AML-193 (cell line): ENCODE results near the gene C10orf90.

Experiments
- DNase-seq, 2 experiments: peaks; one replicate each; lab custom pipeline; 2025; lab: John Stamatoyannopoulos, UW

Gene C10orf90, protein sequence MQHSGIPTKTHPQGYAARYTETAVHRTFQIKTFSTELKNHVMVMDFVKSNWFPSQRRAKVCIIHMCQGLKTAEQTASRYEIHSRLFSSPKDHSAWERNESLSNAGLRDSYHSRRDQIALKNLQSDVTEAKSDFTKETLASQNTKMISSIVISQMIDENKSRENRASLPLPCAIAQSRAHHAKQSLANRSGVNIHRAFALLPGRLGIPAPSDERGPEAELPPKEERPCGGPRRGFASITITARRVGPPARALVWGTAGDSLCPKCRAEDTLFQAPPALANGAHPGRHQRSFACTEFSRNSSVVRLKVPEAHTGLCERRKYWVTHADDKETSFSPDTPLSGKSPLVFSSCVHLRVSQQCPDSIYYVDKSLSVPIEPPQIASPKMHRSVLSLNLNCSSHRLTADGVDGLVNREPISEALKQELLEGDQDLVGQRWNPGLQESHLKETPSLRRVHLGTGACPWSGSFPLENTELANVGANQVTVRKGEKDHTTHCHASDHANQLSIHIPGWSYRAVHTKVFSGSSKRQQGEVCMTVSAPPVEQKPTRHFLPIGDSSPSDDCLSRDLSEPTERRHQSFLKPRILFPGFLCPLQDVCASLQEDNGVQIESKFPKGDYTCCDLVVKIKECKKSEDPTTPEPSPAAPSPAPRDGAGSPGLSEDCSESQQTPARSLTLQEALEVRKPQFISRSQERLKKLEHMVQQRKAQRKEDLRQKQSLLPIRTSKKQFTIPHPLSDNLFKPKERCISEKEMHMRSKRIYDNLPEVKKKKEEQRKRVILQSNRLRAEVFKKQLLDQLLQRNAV

DNA sequence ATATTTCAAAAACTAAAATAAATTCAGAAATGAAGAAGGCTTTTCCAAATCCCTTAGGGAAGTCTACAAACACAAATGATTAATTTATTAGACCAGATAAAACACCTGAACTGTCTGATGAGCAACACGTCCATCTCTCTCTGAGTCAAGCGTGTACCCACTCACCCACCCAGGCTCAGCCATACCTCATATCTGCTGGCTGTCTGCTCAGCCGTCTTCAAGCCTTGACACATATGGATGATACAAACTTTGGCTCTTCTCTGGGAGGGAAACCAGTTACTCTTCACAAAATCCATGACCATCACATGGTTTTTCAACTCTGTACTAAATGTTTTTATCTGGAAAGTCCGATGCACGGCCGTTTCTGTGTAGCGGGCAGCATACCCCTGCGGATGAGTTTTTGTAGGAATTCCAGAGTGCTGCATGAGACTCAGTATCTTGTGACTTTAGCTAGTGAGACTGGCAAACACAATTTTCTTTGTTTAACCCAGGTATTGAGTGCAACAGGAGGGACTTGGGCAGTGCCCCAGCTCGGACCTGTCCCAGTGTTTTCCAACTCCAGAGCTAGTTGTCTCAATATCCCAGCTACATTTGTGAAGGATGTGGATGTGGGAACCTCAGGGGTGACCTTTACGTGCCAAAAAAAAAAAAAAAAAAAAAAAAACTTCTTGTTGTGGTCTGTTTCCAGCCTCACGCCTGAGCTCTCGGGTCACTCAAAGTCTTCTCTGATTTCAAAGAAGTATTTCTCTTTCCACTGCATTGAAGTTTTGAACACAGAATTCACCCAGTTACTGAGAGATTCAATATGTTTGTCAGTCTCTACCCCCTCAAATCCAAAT lies at the start of gene C10orf90:
Gene C10orf90 (minus strand): TSS at position 638 of the 839 bp plus-strand sequence. CDS start 213 bp downstream, at position 425.
- DNase-seq, result no peak

DNA sequence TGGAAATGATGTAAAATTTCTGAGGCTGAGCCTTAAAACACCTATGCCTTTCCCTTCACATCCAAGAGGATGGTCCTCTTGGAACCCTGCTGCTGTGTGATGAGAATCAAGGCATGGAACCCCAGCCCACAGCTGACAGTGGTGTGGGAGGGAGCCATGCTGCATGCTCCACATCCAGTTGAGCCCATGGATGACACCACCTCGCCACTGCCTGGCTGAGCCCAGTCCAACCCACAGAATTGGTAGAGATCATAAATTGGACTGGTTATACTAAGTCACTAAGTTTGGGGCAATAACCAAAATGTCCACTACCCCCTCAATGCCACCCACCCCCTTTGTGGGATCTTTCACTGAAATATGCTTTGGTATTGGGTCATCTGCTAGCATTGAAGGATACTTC lies 45.9 kb upstream of the C10orf90 start:
- DNase-seq, result no peak

DNA sequence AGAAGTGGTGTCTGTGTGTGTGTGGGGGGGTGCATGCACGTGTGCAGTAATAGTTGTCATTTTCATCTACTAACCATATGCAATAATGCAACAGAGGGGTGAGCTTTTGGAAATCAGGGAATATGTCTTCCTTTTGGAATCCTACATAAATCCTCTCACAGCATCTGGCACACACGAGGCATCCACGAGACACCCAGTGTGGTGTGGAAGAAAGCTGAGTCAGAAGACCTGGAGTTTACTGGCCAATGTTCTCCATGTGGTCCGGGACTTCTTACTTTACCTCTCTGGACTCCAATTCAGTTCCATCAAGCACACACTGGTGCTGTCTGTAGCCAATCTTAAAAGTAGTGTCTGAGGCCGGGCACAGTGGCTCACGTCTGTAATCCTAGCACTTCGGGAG lies 43.1 kb upstream of the C10orf90 start:
- DNase-seq, result no peak

DNA sequence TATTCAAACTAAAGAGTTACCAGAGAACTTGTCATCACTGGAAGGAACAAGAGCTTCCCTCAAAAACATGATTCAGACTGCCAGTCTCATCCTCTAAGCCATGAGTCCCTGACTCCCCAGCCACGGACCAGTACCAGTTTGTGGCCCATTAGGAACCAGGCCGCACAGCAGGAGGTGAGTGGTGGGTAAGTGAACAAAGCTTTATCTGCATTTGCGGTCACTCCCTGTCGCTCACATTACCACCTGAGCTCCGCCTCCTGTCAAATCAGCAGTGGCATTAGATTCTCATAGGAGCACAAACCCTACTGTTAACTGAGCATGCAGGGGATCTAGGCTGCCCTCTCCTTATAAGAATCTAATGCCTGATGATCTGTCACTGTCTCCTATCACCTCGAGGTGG lies 42.2 kb upstream of the C10orf90 start:
- DNase-seq, result no peak

DNA sequence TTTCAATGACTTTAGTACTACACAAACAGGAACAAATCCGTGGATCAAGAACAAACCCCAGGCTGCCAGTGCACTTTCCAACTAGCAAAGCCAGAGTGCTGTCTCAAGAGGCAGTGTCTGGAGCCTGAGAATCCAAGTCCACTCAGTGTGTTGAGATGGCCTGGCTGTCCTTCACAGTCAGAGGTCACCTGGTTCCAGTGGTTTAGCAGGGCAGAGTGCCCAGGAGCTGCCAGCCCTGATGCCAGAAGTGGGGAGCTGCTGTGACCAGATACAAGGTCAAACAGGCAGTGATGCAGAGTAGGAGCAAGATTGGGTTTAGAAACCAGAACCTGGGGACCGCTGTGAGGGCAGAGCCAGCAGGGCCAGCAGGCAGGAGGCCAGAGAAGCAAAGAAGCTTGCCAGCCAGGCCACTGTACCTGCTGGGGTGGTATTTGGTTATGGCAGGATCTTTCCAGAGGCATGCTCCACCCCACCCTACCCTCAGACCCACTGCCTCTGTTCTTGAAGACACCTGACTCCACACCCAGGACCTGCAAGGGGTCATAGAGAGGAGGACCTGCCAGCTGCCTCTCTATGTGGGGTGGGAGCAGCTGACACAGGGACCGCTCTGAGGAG lies 35.6 kb upstream of the C10orf90 start:
- no peak for DNase-seq

DNA sequence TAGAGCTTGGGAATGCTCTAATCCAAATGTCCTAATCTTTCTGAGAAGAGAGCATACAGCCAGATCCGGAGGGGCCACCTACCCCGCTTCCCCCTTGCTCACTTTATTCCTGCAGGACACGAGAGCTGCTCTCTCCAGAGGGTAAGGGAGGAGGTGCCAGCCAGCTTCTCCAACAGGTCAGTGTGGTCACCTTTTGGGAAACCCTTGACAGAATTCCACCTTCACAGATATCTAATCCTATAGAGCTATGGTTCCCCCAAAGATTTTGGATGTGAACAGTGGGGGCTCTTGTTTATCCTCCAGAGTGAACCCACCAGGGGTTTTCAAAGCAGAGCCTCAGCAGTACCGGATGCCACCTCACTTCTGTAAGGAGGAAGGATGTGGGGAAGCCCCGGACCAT lies 34.6 kb upstream of the C10orf90 start:
- no peak for DNase-seq

DNA sequence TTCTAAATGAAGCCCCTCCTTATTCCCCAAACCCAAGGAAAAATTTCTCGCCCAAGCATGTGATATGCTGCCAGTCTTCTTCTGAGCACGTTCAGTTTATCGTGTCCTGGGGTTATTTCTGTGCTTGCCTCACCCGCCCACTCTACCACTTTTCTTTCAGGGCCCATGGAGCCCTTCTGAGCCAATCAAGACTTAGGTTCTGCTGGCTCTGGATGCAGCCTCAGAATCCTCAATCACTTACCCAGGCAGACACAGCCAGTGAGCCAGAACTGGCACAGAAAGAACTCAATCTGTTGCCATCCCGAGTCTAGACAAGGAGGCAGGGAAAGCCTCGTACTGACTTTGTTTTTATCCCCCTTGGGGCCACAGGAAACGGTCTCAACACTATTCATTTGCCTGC lies 34.2 kb upstream of the C10orf90 start:
- DNase-seq, result no peak

DNA sequence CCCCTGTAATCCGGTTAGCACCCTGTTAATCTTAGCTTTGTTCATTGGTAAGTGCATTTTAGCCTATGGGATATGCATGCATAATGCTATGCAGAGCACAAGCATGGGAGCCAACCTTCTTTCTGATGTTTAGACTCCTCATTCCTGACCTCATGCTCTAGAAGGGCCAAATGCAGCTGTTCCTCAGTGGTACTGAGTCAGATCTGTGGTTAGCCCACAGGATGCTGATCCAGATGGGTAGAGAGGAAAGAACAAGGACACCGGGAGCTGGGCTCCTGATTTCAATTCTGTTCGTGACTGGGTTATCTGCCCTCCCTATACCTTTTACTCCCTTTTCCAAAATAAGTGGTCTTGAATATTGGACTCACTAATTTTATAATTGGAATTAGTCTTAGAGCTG lies 31.7 kb upstream of the C10orf90 start:
- no peak for DNase-seq

DNA sequence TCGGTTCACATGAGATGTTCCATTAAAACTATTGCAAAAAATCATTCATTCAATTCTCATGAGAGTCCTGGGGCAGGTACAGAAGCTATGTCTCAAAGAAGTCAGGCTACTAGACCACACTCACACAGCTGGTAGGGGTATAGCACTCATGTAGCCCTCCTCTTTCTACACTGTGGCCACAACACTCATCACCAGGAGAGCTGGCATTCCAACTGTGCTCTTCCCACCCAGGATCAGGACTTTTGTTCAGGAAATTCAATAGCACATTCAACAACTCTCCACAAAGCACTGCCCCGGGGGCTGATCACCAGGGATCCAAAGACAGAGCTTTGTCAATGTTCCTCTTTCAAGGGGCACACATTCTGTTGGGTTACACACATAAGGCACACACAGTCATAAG lies 31.0 kb upstream of the C10orf90 start:
- DNase-seq, result no peak

DNA sequence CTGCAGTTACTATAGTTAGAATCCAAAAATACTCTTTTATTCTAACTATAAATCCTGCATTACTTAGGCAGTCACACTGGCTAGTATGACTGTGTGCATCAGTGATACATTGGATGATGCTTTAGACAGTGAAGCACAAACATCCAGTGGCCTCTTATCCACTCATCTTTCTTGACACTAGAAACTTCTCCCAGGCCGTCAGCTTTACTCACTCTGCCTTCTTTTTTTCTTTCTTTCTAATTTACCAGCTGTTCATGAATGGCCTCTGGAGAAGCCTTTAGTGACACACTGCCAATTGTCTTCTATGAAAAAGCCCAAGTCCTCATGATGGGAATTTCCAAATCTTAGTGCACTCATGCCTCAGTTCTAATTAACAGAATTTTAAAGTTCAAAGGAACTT lies 26.2 kb upstream of the C10orf90 start:
- no peak for DNase-seq

DNA sequence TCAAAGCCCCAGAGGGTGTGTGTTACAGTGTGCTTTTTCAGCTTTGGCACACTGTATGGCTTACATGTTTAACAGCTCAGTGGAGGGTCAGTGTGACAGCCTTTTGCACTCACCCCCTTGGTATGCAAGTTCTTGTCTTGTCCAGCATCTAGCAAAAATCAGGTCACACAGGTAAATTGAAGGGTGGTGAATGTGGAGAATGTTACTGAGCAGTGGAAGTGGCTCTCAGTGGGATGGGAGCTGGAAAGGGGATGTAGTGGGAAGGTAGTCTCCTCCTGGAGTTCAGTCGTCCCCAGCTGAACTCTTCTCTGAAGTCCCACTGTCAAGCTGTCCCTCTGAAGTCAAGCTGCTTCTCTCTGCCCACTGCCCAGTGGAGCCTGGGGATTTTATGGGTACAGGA lies 21.0 kb upstream of the C10orf90 start:
- DNase-seq, result no peak

DNA sequence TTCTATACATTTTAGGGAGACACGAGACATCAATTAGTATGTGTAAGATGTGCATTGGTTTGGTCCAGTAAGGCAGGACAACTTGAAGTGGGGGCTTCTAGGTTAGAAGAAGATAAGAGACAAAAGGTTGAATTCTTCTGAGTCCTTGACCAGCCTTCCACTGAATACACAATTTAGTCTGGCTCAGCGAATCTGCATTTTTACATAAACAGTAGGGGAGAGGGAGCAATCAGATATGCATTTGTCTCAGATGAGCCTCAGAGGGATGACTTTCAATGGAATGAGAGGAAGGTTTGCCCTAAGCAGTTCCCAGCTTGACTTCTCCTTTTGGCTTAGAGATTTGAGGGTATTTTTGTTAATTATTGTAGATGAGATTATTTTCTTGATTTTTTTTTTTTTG lies 20.0 kb upstream of the C10orf90 start:
- no peak for DNase-seq

DNA sequence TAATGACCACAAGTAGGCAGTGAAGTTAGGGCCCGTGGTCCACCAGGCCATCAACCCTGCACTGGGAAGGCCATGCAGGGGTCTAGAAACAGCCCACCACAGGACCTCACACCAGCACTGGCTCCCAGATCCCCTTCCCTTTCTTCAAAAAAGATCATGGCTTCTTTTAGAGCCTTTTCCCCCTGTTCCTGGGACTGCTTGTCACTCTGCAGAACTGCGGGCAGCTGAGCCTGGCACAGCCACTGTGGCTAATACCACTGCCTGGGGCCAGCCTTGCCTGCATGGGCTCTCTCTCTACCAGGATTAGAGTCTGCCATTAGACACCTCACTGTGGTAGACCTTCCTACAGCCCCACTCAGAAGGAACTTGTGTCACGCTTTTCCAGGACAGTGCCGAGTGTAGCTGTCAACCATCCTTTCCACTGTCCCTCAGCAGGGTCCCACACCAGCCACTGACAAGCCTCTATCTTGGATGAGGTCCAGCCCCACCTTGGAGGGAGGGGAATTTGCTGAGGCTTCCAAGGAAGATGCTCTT lies 19.0 kb upstream of the C10orf90 start:
- DNase-seq, result no peak

DNA sequence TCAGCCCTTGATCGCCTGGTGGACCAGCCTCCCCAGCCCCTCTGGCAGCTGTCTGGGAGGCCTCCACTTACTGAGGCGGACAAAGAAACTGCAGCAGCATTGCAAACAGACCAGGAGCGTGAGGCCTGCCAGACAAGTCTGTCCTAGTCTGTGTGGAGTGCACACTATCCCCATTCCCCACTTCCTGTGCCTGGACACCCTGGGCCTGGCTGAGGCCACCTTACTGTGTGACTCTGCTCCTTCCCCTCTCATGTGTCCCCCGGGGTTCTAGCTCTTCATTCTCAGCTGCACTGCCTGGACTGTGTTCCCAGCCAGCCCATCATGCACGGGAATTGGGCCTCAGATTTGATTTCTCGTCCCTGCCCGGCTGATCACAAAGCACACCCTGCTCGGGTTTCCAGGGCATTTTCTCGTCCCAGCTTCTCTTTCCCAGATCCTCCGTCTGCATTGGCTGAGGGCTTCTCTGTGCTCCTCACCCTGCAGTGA lies 16.7 kb upstream of the C10orf90 start:
- no peak for DNase-seq

DNA sequence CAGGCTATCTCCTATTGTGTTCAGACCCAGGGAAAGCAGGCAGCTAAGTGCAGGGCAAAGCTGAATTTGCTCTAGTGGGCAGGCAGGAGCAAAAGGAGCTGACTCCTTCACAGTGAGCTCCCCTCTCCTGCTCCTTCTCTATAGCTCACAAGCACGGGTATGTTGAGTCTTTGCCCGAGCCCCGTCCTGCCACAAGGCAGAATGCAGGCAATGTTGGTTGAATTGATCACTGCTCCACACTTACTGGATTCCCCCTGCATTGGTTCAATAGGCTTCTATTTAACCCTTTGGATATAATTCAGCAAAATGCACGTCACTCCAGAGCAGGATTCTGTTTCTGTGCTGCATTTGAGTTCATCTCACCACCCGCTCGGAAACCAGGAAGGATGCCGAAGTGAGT lies 16.2 kb upstream of the C10orf90 start:
- no peak for DNase-seq

DNA sequence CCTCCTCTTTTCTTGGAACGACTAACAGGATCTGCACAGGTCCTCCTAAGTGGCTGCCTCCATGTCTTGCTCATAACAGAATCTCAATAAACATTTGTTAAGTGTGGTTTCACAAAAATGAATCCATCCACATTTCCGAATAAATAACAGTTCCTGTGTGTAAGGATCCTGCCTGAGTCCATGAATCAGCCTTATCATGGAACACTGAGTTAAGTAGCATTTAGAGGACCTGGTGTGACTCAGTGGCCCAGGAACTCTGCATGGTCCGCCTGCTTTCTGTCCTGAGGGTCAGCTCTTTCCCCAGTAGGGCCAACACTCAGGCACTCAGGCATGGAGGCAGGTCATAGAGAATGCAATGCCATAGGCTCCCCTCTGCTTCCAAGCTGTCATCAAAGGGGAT lies 15.8 kb upstream of the C10orf90 start:
- DNase-seq, result no peak

DNA sequence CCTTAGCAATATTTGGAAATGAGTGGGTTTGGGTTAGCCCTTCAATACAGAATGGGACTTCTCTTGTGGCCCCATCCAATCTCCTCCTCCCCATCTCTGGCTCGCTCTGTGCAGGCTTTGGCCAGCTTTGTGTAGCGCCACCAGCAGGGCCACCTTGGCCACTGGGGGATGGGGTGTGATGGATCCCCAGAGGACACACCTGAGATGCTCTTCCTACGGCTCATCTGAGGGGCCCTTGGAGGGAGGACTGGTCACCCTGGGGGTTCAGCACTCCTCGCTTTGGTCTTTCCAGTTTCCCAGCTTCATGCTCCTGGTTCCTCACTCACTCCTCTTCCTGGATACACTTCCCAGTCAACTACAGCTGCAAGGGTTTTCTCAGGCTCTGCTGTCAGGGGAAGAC lies 15.3 kb upstream of the C10orf90 start:
- DNase-seq, result no peak

DNA sequence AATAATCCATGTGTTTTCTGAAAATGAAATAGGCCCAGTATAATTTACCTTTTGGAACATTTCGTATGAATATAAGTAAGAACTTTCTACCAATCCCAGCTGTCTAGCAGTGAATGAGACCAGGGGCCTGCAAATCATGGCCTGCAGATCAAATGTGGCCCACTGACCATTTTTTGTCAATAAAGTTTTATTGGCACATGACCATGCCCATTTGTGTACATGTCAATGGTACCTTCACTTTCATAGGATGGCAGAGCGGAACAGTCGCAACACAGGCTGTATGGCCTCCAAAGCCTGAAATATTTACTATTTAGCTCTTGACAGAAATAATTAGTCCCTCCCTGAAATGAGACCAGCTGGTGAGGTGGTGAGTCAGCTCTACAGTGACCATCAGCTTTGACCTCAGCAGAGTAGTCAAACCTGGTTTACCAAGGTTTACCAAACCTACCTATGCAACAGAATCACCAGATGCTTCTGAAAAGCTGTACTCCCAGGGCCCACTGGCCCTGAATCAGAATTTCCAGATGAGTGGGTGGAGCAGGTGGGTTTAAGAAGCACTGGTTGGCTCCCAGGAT lies 13.8 kb upstream of the C10orf90 start:
- no peak for DNase-seq

DNA sequence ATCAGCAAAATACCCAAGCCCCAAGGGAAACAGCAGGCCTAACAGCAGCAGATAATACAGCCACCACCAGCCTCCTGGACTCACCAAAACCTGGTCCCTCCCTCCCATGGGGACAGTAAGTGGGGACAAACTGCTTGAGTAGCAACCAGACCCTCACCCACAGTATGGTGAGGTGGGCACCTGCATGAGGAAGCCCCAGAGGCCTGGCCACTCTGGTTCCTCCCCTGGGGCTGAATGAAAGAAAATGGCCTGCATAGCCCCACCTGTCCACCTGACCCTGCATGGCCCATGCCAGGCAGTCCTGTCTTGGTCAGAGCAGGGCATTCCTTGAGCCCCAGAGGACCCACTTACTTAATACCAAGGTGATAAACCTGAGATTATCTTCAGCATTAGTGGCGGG lies 13.0 kb upstream of the C10orf90 start:
- no peak for DNase-seq

DNA sequence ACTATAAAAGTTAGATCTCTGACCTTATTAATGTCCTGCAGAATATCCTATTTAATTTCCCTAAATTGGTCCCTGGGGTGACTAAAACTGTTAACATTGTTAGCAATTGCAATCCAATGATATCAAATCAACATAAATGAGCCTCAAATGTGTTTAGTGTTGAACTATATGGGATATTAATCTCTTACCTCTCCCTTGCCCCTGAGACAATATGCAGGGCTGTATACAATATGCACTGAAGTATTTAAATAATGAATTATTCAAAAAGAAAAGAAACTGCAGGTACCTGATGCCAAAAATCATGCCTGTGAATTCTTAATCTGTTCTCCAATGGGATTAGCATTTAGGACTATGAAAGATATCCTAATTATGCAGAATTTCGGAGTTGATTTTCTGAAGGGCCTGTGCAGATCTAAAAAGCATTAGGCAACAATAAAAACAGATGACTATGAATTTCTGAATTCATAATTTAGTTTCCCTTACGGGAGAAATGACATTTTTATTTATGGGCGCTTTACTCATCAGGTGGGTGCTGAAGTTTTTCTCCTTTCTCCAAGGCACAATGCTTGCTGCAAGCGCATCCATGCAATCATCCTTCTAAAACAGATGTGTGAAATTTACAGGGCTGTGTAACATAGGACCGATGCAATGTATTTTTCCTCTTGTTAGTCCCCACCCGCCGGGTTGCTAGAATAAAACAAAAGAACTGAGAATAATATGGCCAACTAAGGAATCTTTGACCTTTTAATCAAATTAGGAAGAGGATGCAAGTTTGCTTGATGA lies 5.4 kb upstream of the C10orf90 start:
- no peak for DNase-seq
